ENCODE results near the gene EXOSC3. TPM values are rescaled to one million over a fixed set of nuclear protein-coding genes. Genes with fewer than 3 reads are reported as not detected.

The EXOSC3 gene
- total and polyA plus RNA-seq, 3 experiments from 2014 or later, result 23.8 to 112 (median 107) TPM

Other genes starting within 250 kb of the EXOSC3 start
- 1 to 10 TPM; 2.3 to 2.8 TPM for gene FBXO10, start 208.7 kb downstream of the EXOSC3 start, total RNA-seq
- gene FBXO10, start 208.7 kb downstream of the EXOSC3 start, polyA plus RNA-seq, result 0.82 TPM
- 100 to 1,000 TPM; 222 to 227 TPM for gene TOMM5, start 192.5 kb downstream of the EXOSC3 start, total RNA-seq
- 200 TPM for gene TOMM5, start 192.5 kb downstream of the EXOSC3 start, polyA plus RNA-seq
- not detected for gene FRMPD1, start 134.1 kb downstream of the EXOSC3 start, total RNA-seq
- gene FRMPD1, start 134.1 kb downstream of the EXOSC3 start, polyA plus RNA-seq, result not detected
- 10 to 100 TPM; 10.0 to 12.0 TPM for gene TRMT10B, start 31.3 kb downstream of the EXOSC3 start, total RNA-seq
- 16.2 TPM for gene TRMT10B, start 31.3 kb downstream of the EXOSC3 start, polyA plus RNA-seq
- 10 to 100 TPM; 14.9 to 15.1 TPM for gene DCAF10, start 15.7 kb upstream of the EXOSC3 start, total RNA-seq
- gene DCAF10, start 15.7 kb upstream of the EXOSC3 start, polyA plus RNA-seq, result 27.2 TPM
- gene SLC25A51, start 119.1 kb upstream of the EXOSC3 start, total RNA-seq, result 10 to 100 TPM; 38.5 to 39.8 TPM
- gene SLC25A51, start 119.1 kb upstream of the EXOSC3 start, polyA plus RNA-seq, result 12.9 TPM

All from CD8-positive, alpha-beta memory T cell (primary cell).